Immature natural killer cell (primary cell): ENCODE results near the gene C6orf62. TPM values are rescaled to one million over a fixed set of nuclear protein-coding genes. Genes with fewer than 3 reads are reported as not detected.
"Not testable (repeated sequence)": the region's sequence is repeated elsewhere in the genome, so short reads cannot be mapped to it uniquely, and the experiment has no call there.

Experiments
- DNase-seq, 3 donors: peaks; one replicate each; pipeline ENCODE4 v3.0.0; 2022; ENCODE audit warnings: mixed read lengths in 1 of 3
- H3K27ac Mint-ChIP-seq, 6 donors: one replicate each; pipeline ENCODE4 v1.8.0; 2020; ENCODE audit warnings: mixed read lengths in 6 of 6, mild to moderate bottlenecking in 5 of 6, inconsistent platforms in 4 of 6, moderate library complexity in 3 of 6
- H3K27me3 Mint-ChIP-seq, 3 donors: one replicate each; pipeline ENCODE4 v1.8.0; 2020 to 2021; ENCODE audit warnings: low read depth in 3 of 3, mild to moderate bottlenecking in 3 of 3, mixed read lengths in 3 of 3, moderate library complexity in 3 of 3, inconsistent platforms in 1 of 3
- H3K36me3 Mint-ChIP-seq, 3 donors: one replicate each; pipeline ENCODE4 v1.8.0; 2020; ENCODE audit warnings: mixed read lengths in 3 of 3, inconsistent platforms in 2 of 3, mild to moderate bottlenecking in 2 of 3
- H3K4me1 Mint-ChIP-seq, 2 donors: one replicate each; pipeline ENCODE4 v1.8.0; 2020; ENCODE audit warnings: inconsistent platforms in 2 of 2, mild to moderate bottlenecking in 2 of 2, mixed read lengths in 2 of 2, moderate library complexity in 1 of 2
- H3K4me3 Mint-ChIP-seq, 5 donors: one replicate each; pipeline ENCODE4 v1.8.0; 2020; ENCODE audit warnings: mild to moderate bottlenecking in 5 of 5, mixed read lengths in 5 of 5, inconsistent platforms in 3 of 5, moderate library complexity in 3 of 5
- H3K9me3 Mint-ChIP-seq, 6 donors: one replicate each; pipeline ENCODE4 v1.8.0; 2020; ENCODE audit warnings: mild to moderate bottlenecking in 6 of 6, mixed read lengths in 6 of 6, inconsistent platforms in 4 of 6, moderate library complexity in 3 of 6
- polyA plus RNA-seq, 3 donors: library from polyadenylated mRNA; unstranded; fragments of 300-500 nt; fragmentation: Illumina TruSeq; gene quantifications; one replicate each; pipeline ENCODE4 v1.2.3, GENCODE V29; 2021

The C6orf62 gene
- polyA plus RNA-seq, 3 donors from 2014 or later: 63.0 to 140 (median 96.4) TPM

DNA sequence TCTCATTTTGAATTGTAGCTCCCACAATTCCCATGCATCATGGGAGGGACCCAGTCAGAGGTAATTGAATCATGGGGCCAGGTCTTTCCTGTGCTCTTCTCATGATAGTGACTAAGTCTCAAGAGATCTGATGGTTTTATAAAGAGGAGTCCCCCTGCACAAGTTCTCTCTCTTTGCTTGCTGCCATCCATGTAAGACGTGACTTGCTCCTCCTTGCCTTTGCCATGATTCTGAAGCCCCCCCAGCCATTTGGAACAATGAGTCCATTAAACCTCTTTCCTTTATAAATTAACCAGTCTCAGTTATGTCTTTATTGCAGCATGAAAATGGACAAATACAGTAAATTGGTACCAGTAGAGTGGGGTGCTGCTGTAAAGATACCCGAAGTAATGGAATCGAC, 11.7 kb upstream of the C6orf62 start:
- peaks cover 2 to 11% (median 9%) of the 10 kb centered on the region in 3 donors for H3K27me3 Mint-ChIP-seq
- not testable (repeated sequence) for H3K4me1 Mint-ChIP-seq, H3K4me3 Mint-ChIP-seq, DNase-seq, H3K27ac Mint-ChIP-seq
- peaks cover 0 to 14% (median 6%) of the 10 kb centered on the region in 6 donors for H3K9me3 Mint-ChIP-seq
- peaks cover 4 to 13% (median 10%) of the 10 kb centered on the region in 3 donors for H3K36me3 Mint-ChIP-seq

DNA sequence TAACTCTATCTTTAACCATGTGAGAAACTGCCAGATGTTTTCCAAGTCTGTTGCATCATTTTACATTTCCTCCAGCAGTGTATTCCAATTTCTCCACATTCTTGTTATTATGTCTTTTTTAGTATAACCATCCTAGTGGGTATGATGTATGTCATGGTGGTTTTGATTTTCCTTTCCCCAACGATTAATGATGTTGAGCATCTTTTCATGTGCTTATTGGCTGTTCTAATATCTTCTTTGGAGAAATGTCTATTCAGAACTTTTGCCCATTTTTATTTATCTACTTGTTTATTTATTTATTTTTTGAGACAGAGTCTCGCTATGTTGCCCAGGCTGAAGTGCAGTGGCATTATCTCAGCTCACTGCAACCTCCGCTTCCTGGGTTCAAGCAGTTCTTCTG, 4.3 kb upstream of the C6orf62 start:
- peak overlapping the region; percentile 35 to 86 (median 62) for H3K27ac Mint-ChIP-seq
- H3K4me1 Mint-ChIP-seq: peaks cover 22 to 35% of the 10 kb centered on the region in 2 donors
- H3K36me3 Mint-ChIP-seq: peaks cover 0 to 3% (median 0%) of the 10 kb centered on the region in 3 donors
- DNase-seq: no peak
- peak overlapping the region in 1 of 5 donors; percentile 28 for H3K4me3 Mint-ChIP-seq
- H3K27me3 Mint-ChIP-seq: peaks cover 28 to 34% (median 33%) of the 10 kb centered on the region in 3 donors
- H3K9me3 Mint-ChIP-seq: peaks cover 0 to 2% (median 0%) of the 10 kb centered on the region in 6 donors

DNA sequence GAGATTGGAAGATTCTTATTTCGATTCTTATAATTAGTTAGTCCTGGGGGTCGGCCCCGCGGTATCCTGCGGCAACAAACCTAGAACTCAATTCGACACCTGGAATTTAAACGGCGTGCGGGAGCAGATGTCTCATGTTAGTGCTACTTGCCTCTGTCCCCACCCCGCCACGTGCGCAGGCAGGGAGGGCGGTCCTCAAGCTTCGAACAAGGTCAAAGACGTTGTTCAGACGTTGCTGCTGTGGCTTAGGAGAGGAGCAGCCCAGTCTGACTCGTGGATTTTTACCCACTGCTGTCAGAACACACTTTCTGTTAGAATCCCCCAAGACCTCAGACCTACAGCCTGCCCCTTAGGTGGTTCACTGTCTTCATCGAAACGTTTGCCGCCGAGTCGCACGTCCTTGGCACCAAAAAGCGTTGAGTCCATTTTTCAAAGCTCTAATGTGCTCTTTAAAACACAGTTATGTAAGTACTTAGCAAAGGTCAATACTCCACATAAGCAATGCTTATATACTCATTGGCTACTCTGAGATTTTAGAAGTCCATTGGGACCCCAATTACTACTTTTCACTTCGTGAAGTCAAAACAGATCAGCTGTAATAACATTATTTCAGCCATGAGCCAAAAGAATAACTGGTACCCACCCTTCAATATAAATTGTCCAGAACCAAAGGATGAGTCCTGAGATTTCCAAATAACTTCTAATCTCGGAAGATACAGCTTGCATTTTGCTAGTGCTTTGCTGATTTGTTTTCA, 2.7 kb upstream of the C6orf62 start:
- Mint-ChIP-seq H3K27ac (peak overlapping the region; percentile 95 to 100 (median 98)), H3K4me1 (peaks cover 39 to 51% of the 10 kb centered on the region in 2 donors), H3K9me3 (peaks cover 0 to 2% (median 0%) of the 10 kb centered on the region in 6 donors), H3K27me3 (peaks cover 26 to 34% (median 31%) of the 10 kb centered on the region in 3 donors), H3K4me3 (peak overlapping the region; percentile 94 to 100 (median 96)), H3K36me3 (peaks cover 4 to 7% (median 4%) of the 10 kb centered on the region in 3 donors)
- DNase-seq: peak in 1 of 3 donors; percentile 90

DNA sequence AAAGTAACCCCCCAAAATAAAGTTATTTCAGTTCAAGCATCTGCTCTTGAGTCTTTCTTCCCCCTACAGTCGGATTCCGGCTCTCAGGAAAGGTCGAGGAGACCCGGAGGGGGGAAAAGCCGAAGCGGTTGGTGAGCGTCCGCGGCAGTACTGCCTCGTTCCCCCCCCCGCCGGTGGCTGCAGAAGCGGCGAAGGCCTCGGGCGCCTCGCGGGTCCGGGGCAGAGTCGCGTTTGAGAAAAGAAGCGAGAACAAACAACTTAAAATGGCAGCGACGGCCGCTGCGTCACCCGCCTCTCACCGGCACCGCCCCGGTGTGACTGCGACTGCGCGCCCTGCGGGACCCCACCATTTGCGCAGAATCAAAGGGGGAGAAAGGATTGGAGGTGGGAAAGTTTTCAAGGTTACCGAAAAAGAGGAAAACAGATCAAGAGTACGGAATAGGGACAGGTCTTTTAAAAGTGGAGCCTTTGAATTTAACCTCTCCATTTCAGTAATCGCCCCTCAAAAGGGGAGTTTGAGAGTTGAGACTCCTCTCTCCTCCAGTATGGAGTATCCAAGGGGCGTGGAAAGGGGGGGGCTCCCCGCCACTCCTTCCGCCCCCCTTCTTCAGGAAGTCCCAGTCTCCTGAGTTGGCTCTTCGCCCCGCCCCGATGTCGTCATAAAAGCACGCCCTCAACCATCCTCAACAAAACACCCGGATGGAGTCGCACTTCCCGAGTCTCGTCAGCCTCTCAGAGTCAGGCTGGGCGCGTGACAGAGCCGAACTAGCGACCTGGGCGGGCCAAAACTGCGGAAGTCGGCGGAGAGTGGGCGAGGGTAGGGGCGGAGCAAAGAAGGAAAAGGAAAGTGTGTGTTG, 1.9 kb upstream of the C6orf62 start:
- H3K36me3 Mint-ChIP-seq: peaks cover 7 to 11% (median 7%) of the 10 kb centered on the region in 3 donors
- peak overlapping the region; percentile 95 to 100 (median 98) for H3K27ac Mint-ChIP-seq
- H3K27me3 Mint-ChIP-seq: peaks cover 26 to 34% (median 34%) of the 10 kb centered on the region in 3 donors
- H3K4me1 Mint-ChIP-seq: peaks cover 47 to 59% of the 10 kb centered on the region in 2 donors
- H3K4me3 Mint-ChIP-seq: peak overlapping the region; percentile 94 to 100 (median 96)
- H3K9me3 Mint-ChIP-seq: peaks cover 0 to 2% (median 0%) of the 10 kb centered on the region in 6 donors
- peak; percentile 100 for DNase-seq

DNA sequence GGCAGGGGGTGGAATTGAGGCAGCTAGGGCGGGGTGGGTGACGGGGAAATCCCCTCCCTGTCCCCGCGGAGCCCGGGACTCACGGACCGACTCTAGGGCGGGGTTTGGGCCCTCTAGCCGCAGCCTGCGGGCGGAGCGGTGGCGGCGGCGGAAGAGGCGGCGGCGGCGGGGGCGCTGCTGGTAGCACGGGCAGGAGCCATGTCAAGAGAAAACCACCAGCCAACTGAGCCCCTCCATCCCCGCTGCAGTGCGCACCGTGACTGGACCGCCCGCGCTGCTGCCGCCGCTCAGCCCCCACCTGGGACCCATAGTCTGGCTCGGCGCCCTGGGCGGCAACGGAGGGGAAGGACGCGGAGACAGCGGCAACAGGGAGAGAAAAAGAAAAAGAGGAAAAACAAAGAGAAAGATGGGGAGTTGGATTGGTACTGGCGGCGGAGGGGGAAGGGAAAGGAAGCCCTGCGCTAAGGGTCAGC, 1.2 kb upstream of the C6orf62 start:
- H3K4me3 Mint-ChIP-seq: peak overlapping the region; percentile 94 to 100 (median 96)
- H3K27ac Mint-ChIP-seq: peak overlapping the region; percentile 95 to 100 (median 98)
- peaks cover 0 to 2% (median 0%) of the 10 kb centered on the region in 6 donors for H3K9me3 Mint-ChIP-seq
- H3K36me3 Mint-ChIP-seq: peaks cover 7 to 18% (median 12%) of the 10 kb centered on the region in 3 donors
- H3K27me3 Mint-ChIP-seq: peaks cover 26 to 35% (median 34%) of the 10 kb centered on the region in 3 donors
- peaks cover 53 to 66% of the 10 kb centered on the region in 2 donors for H3K4me1 Mint-ChIP-seq
- peak; percentile 81 to 84 (median 82) for DNase-seq

DNA sequence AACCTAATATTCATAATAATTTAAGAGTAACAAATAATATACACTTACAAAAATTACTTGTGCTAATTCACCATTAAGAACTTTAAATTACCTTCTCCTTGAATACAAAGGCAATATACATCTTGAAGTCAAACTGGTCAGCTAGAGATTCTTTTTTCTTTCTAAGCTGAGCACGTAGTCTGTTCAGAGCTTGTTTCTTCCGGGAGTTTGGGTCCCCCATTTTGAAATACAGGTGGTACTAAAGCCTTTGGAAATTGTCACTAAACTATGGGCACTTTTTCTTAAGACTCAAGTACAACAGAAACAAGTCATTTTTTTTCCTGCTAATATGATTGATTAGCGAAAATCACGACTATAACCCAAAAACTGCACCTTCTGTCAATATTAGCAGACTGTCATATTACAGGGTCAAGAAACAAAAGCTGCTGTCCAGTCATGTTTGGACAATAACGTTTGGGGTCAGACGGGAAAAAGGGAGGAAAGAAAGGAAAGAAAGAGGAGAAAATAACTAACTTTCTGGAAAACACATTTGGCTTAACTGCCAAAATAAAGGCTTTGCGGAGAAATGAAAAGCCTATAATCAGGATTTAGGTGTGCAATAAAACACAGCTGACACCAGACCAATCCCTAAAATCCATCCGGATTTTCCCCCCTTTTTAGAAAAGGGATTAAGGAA, 367 bp downstream of the C6orf62 start:
- peak overlapping the region; percentile 94 to 100 (median 96) for H3K4me3 Mint-ChIP-seq
- peaks cover 0 to 2% (median 0%) of the 10 kb centered on the region in 6 donors for H3K9me3 Mint-ChIP-seq
- peaks cover 26 to 35% (median 34%) of the 10 kb centered on the region in 3 donors for H3K27me3 Mint-ChIP-seq
- H3K27ac Mint-ChIP-seq: peak overlapping the region; percentile 95 to 100 (median 98)
- peaks cover 13 to 25% (median 18%) of the 10 kb centered on the region in 3 donors for H3K36me3 Mint-ChIP-seq
- peaks cover 68 to 82% of the 10 kb centered on the region in 2 donors for H3K4me1 Mint-ChIP-seq
- DNase-seq: peak; percentile 10 to 23 (median 17)

DNA sequence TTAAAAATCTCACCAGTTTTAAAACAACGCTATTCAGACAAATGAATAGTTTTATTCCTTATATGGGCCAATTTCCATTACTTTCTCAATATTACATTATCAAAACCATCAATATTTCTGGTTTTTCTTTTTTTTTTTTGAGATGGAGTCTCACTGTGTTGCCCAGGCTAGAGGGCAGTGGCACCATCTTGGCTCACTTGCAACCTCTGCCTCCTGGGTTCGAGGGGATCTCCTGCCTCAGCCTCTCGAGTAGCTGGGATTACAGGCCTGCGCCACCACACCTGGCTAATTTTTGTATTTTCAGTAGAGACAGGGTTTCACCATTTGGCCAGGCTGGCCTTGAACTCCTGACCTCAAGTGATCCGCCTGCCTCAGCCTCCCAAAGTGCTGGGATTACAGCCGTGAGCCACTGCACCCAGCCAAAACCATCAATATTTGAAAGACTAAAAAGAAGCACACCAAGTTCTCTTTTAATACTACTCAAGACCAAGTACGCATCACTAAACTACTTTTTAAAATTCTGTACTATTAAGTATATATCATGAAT, 2.3 kb downstream of the C6orf62 start:
- Mint-ChIP-seq H3K4me1 (peaks cover 76 to 92% of the 10 kb centered on the region in 2 donors), H3K4me3 (peak overlapping the region; percentile 94 to 100 (median 96)), H3K27me3 (peaks cover 26 to 34% (median 31%) of the 10 kb centered on the region in 3 donors), H3K36me3 (peaks cover 18 to 36% (median 18%) of the 10 kb centered on the region in 3 donors), H3K27ac (peak overlapping the region; percentile 82 to 100 (median 98))
- not testable (repeated sequence) for H3K9me3 Mint-ChIP-seq, DNase-seq

DNA sequence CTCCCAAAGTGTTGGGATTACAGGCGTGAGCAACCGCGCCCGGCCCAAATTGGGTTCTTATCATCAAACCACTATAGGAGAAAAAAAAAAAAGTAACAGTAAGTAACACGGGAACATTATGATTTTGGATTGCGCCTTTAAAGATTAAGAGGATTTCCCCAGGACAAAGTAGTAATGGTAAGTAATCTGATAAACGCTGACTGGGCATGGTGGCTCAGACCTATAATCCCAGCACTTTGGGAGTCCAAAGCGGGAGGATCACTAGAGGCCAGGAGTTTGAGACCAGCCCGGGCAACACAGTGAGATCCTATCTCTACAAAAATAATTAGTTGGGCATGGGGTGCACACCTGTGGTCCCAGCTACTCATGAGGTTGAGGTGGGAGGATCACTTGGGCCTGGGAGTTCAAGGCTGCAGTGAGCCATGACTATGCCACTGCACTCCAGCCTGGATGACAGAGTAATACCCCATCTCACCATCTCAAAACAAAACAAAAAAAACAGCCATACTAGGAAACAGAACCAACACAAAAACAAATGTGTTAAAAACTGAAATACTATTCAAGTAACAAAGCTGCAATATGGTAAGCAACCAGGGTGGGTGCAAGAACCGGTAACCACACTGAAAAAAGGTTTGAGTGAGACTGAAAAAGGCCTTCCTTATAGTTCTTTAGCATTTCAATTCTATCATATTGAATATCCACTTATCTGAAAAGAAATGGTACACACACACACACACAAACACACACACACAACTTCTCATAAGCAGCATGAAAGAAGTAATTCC, 8.2 kb downstream of the C6orf62 start:
- H3K4me3 Mint-ChIP-seq: peak overlapping the region in 1 of 5 donors; percentile 34
- peaks cover 9 to 59% (median 22%) of the 10 kb centered on the region in 3 donors for H3K36me3 Mint-ChIP-seq
- H3K27ac Mint-ChIP-seq: peak overlapping the region; percentile 49 to 88 (median 64)
- no peaks in the 10 kb centered on the region for H3K9me3 Mint-ChIP-seq
- DNase-seq: no peak
- H3K4me1 Mint-ChIP-seq: peaks cover 43 to 74% of the 10 kb centered on the region in 2 donors
- peaks cover 0 to 3% (median 1%) of the 10 kb centered on the region in 3 donors for H3K27me3 Mint-ChIP-seq

DNA sequence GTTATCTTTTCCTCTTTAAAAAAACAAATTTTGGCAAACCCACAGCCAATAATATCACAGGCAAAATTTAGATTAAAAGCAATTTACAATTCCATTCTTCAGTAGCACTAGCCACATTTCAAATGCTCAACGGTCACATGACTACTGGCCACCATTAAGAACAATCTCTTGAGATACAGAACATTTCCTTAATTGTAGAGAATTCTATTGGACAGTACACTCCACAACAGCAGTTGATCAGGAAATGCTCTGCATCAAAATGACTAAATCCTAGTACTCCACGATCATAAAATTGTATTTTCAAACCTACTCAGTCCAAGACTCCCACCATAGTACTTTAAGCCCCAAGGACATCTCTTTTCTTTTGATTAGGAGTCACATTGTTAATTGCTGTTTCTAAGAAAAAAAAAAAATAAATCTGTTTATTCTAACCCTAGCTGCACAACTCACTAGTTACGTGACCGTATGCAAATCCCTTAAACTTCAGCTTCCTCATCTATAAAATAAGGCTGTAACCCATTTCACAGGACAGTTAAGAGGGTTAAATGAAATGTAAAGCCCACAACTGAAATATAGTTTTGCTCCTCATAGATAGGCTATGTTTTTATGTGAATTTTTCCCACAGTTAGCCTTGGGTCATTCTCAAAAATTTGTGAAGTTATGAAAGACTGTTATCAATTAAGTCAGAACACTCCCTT, 9.8 kb downstream of the C6orf62 start:
- Mint-ChIP-seq H3K27ac (peak overlapping the region; percentile 21 to 56 (median 43)), H3K4me3 (no peak overlapping the region), H3K36me3 (peaks cover 7 to 56% (median 30%) of the 10 kb centered on the region in 3 donors), H3K4me1 (peaks cover 30 to 71% of the 10 kb centered on the region in 2 donors), H3K9me3 (no peaks in the 10 kb centered on the region), H3K27me3 (peaks cover 0 to 3% (median 1%) of the 10 kb centered on the region in 3 donors)
- DNase-seq: no peak

DNA sequence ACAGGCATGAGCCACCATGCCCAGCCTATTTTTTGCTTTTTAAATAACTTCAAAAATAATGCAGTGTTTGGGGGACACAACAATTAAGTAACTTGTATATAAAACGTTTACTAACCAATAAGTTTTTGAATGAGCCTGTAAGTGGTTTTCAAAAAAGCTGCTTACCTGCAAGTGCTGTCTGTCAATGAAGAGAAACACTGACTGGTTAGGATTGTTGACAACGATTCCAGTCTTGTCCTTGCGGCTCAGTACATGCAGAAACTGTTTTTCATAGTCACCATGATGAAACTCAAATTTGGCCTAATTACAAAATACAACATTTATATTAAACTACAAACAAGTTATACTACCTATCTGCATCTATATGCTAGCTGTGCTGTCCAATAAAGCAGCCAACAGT, 10.3 kb downstream of the C6orf62 start:
- DNase-seq: no peak
- Mint-ChIP-seq H3K9me3 (no peaks in the 10 kb centered on the region), H3K27me3 (peaks cover 0 to 3% (median 1%) of the 10 kb centered on the region in 3 donors), H3K4me3 (no peak overlapping the region), H3K27ac (peak overlapping the region in 3 of 6 donors; percentile 38 to 56 (median 48)), H3K4me1 (peaks cover 29 to 71% of the 10 kb centered on the region in 2 donors), H3K36me3 (peaks cover 7 to 56% (median 30%) of the 10 kb centered on the region in 3 donors)

DNA sequence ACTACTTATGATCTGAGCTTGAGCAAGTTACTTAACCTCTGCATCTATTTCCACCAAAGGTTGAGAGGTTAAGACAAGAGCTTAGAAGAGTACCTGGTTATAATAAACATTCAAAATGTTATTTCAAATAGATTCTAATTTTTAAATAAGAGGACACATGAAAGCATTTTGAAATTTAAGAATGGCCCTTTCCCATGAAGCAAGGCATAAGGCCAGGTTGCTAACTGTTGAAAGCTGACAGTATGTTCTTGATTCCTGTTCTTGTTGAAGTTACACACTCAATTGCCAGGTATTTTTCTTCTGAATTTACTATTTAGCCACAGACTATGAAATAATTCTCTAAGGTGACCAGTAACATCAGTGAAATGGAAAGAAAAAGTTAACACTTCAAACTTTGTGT, 14.5 kb downstream of the C6orf62 start:
- Mint-ChIP-seq H3K9me3 (no peaks in the 10 kb centered on the region), H3K27me3 (peaks cover 0 to 1% (median 0%) of the 10 kb centered on the region in 3 donors), H3K27ac (peak overlapping the region in 3 of 6 donors; percentile 22 to 68 (median 32)), H3K4me3 (no peak overlapping the region), H3K36me3 (peaks cover 7 to 40% (median 32%) of the 10 kb centered on the region in 3 donors), H3K4me1 (peaks cover 10 to 45% of the 10 kb centered on the region in 2 donors)
- DNase-seq: no peak
